GM19324 (cell line): Measurements from ENCODE around the gene ATP6V0B.
A peak's percentile ranks its signal among the peaks of the same experiment; 100 is the strongest.

ENCODE experiments used
- ATAC-seq: cut with Tn5 transposase; IDR thresholded peaks from one replicate; pipeline ENCODE4 v1.9.1; 2021; ENCODE audit warnings: mild to moderate bottlenecking, moderate library complexity; ENCODE audit not compliant: unreplicated experiment, low FRiP score

The ATP6V0B gene

DNA sequence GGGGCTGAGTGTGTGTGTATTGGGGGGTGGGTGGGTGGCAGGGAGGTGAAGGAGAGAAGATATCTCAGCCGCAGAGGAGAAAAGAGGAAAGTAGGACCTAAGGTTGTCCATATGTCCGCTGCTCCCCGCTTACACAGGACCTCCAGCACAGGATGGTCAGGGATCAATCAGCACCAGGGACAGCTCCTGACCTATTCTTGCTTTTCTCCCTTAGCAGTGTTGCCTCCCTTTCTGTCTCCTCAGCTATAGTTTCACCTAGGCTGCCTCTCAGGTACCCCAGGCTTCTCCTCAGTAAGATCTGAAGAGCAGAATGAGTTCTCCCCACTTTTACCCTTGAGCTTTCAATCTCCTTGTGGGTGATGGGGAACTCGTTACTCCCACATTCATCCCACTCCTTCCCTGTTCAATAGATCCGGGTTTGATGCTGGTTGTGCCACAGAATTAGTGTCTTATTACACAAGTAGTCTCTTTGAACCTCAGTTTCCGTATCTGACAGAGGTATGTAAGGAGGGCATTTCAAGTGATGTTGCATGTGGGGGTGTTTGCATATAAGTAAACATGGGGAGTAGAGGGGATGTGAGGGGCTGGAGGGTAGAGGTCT, 6.3 kb upstream of the ATP6V0B start:
- ATAC-seq = no peak

DNA sequence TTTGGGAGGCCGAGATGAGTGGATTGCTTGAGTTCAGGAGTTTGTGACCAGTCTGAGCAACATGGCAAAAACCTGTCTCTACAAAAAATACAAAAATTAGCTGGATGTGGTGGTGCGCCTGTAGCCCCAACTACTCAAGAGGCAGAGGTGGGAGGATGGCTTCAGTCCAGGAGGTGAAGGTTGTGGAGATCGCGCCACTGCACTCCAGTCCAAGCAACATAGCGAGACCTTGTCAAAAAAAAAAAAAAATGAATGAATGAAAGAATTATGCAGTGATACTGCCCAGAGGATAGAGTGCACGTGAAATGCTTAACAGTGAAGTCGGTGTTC, 5.4 kb upstream of the ATP6V0B start:
- no peak for ATAC-seq

DNA sequence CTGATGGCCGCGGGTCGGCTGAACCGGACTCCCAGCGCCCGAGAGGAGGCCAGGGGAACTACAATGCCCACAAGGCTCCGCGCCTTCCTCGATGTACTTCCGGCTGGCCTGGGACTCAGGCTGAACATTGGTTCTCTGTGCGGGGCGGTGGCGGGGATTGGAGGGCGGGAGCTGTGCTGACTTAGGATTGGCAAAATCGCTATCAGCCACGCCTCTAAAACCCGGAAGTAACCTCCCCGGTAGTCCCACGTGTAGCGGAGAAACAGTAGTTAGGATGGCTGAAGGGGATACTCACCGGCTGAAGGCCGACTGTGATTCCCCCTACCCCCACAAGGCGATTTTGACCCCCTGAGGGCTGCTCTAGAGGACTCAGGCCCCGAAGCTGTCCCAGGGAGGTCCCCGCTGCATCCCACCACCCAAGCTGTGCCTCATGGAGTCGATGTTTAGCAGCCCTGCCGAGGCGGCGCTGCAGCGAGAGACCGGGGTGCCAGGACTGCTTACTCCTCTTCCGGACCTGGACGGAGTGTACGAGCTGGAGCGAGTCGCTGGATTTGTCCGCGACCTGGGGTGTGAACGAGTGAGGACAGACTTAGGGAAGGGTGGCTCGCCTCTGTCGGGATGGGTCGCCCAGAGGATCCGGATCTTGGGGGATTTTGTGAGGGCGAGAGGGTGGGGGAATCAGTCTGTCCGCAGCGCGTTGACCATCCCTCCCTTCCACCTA, 4.9 kb upstream of the ATP6V0B start, which contains the start of gene DPH2:
Gene DPH2, plus strand, starts transcription at position 265 of the 721 bp plus-strand sequence. Its CDS starts 166 bp downstream, at position 431.
- peak; percentile 71 for ATAC-seq

DNA sequence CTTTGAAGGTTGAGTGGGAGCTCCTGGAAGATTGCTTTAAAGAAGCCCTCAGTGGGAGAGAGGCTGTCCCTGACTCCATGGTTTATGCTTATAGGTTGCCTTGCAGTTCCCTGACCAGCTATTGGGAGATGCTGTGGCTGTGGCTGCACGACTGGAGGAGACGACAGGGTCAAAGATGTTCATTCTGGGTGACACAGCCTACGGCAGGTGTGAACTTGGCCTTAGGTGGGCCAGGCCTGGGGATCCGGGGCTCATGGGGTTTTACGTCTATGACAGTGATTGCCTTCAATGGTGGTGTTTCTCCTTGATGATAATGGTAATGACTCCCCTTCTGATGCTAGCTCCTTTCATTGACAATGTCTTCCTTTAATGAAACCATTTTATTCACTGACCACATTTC, 4.3 kb upstream of the ATP6V0B start:
- ATAC-seq = no peak

DNA sequence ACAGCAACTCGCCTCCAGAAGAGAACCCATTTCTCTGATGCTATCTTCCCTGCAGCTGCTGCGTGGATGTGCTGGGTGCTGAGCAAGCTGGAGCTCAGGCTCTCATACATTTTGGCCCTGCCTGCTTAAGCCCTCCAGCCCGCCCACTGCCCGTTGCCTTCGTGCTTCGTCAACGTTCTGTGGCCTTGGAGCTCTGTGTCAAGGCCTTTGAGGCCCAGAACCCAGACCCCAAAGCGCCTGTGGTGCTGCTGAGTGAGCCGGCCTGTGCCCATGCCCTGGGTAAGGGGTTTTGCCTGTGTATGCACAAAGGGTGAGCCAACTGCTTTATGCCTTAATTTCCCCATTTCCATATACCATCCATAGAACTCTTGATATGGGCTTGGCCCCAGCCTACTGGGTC, 3.8 kb upstream of the ATP6V0B start:
- ATAC-seq = no peak

DNA sequence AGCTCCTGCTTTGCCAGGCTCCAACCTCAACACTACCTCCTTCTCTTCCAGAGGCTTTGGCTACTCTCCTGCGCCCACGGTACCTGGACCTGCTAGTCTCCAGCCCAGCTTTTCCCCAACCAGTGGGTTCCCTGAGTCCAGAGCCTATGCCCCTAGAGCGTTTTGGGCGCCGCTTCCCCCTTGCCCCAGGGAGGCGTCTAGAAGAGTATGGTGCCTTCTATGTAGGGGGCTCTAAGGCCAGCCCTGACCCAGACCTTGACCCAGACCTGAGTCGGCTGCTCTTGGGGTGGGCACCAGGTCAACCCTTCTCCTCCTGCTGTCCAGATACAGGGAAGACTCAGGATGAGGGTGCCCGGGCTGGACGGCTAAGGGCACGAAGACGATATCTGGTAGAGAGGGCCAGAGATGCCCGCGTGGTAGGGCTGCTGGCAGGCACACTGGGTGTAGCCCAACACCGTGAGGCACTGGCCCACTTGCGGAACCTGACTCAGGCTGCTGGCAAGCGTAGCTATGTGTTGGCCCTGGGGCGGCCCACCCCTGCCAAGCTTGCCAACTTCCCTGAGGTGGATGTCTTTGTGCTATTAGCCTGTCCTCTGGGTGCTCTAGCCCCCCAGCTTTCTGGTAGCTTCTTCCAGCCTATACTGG, 3.3 kb upstream of the ATP6V0B start:
- ATAC-seq = no peak

DNA sequence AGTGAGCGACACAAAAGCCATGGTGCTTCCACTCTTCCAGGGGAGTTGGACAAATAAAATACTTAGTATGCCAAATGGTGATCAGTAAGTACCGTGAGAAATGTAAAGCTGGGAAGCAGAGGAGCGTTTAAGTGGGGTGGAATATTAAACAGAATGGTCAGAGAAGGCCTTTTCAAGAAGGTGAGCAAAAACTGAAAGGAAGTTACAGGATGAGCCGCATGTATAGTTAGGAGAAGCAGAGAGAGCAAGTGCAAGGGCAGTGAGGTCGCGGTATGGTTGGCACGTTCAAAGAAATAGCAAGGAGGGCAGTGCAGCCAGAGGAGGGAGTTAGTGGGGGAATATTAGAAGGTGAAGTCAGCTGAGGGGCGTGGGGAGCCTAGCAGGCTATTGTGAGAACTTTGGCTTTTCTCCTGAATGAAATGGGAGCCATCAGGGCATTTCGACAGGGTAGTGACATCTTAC, 748 bp upstream of the ATP6V0B start:
- no peak for ATAC-seq

DNA sequence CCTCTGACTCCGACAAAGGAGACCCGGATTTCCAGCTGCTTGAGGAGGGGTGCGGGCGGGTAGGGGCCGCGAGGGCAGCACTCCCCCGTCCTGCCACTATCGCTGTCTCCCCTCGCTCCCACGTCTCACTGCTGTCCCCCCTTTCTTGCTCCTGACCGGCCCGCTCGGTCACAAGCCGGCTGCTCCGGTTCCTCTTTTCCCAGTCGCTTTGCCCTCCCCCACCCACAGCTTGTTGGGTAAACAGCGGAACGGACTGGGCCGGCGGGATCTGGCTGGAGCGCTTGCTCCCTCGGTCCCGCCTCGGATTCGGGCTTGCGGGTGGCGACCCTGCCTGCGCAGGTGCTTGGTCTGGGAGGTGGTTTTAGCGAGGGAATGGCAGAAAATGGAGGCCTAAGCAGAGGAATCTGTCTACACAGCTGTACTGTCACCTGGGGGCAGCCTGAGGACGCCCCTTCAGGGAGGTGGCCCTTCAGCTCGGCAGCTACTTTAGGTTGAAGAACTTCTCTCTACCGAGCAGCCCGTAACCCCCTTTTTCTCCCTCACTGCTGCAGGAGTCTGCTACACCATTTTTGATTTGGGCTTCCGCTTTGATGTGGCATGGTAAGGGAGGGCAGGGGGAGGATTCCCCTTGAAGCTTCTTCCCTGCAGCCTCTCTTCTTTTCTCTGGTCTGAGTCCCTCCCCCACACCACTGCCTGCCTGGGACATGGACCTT, 645 bp downstream of the ATP6V0B start:
- no peak for ATAC-seq

DNA sequence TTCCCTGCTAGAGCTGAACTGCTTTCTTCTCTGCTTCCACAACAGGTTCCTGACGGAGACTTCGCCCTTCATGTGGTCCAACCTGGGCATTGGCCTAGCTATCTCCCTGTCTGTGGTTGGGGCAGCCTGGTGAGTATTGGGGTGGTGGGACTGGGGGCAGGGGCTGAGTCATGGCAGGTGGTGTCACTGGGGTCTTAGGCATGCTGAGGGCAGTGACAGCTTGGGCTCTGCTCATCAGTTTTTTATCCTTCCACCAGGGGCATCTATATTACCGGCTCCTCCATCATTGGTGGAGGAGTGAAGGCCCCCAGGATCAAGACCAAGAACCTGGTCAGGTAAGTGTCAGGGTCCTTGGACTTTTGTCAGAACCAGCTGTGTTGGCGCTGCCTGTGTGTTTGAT, 1.3 kb downstream of the ATP6V0B start:
- no peak for ATAC-seq

DNA sequence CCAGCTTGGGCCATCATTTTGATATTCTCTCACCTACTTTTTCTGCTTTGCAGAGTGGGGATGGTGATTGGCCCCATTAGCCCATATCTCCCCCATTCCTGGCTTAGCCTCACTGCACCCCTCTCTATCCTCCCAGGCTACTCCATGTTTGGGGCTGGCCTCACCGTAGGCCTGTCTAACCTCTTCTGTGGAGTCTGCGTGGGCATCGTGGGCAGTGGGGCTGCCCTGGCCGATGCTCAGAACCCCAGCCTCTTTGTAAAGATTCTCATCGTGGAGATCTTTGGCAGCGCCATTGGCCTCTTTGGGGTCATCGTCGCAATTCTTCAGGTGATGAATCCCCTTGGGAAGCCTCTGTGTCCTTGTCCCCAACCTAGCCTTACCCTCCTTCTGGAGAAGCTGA, 2.1 kb downstream of the ATP6V0B start:
- ATAC-seq = no peak

DNA sequence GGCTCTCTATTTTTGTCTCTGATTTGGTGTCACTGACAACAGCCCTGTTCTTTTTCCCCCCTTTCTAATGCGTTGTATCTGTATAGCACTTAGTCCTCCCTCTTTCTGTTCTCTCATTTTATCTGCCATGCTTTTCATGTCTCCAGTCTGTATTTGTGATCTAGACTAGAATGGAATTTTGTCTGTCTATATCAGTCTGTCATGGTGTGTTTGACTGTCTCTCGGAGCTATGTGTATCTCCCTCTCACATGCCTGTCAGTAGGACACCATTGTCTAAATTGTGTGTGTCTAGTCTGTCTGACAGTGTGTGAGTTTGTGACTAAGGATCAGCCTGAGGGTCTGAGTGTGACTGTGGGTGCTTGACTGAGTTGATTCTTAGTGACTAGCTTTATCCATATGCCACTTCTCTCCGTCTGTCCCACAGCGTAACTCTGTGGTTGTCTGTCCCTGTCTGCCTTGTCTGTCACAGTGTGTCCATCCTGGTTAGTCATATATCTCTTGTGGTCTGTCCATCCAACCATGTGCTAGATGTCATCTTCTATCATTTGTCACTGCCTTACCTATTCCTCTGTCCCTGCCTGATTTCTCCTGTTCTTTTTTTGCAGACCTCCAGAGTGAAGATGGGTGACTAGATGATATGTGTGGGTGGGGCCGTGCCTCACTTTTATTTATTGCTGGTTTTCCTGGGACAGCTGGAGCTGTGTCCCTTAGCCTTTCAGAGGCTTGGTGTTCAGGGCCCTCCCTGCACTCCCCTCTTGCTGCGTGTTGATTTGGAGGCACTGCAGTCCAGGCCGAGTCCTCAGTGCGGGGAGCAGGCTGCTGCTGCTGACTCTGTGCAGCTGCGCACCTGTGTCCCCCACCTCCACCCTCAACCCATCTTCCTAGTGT, 2.9 kb downstream of the ATP6V0B start:
- ATAC-seq = no peak

DNA sequence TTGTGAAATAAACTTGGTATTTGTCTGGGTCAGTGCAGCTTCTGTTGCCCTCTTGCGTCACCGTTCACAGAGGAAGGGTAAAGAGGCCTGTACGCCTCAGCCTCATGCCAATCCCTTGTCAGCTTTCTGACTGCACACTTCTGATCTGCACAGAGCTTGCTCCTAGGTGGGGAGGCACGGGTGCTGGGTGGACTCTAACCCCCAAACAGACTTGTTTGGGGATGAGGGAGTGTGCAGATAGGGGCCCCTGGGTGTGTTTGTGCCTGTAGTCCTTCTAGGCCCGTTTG, 3.4 kb downstream of the ATP6V0B start:
- ATAC-seq = no peak

DNA sequence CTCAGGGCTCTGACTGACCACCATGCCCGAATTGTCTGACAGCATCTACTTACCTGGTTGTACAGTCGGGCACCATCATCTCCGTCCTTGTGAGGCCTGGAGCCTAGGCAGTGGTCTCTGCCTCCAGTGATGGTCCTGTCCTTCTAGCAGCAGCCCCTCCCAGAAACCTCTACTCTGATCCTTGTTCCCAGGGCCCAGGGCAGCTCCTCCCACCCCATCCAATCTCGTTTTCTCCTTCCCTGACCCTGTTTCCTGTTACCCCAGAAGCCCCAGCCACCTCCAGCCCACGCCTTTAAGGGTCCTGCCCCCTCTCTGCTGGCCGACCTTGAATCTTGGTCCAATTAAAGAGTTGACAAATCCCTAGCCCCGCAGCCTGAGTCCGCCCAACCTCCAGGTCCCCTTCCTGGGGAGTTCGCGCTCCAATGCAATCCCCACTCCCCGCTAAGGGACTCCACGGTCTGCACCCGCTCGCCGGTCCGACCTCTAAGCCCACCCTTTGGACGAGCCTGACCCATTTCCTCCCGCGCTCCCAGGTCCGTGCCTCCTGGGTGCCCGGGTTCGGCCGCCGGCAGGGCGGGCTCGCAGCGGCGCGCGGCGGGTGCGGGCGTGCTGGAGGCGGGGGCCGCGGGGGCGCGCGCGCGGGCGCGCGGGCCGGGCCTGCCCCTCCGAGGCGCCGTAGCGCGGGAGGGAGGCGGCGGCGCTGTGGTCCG, 3.9 kb downstream of the ATP6V0B start, which contains the start of gene B4GALT2:
Gene B4GALT2, plus strand, starts transcription at position 660 of the 710 bp plus-strand sequence. CDS start 1,951 bp downstream, outside the sequence.
- ATAC-seq = no peak

DNA sequence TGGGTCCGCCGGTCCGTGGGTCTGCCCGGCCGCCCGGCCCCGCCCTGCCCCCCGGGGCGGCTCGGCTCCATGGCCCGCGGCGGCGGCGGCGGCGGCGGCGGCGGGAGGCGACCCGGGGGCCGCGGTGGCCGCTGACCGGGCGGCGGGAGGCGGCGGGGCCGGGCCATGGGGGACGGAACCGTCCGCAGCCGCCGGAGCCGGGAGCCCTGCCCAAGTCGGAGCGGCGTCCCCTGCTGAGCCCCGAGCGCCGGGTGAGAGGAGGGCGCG, 4.4 kb downstream of the ATP6V0B start:
- no peak for ATAC-seq

DNA sequence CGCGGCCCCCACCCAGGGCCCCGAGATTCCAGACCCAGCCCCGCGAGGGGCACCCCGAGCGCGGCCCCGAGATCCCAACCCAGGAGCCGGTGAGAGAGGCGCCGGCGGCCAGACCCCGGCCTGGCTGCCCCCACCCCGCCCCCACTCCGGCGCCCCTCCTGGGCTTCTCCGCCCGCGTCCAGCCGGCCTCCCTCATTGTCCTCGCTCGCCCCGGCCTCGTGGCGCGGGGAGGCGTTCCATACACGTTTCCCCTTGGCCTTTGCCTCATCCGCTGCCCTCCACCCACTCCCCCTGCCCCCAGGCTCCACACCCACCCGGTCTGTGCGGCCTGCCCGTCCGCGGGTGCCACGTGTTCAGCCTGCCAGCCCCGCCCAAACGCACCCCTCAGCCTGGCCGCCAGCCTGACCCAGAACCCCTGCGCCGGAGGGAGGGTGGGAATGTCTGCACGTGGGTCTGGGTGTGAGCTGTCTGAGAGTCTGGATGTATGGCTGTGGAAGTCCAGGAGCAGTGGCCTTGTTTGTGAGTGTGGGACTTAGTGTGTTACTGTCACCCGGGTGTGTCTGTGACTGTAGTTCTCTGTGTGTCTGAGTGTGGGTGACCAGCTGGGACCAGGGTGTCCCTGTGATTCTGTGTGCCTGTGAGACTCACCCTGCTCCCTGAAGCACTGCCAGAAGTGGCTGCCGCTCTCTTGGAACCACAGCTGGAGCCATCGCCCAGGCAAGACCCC, 4.9 kb downstream of the ATP6V0B start:
- ATAC-seq = no peak

DNA sequence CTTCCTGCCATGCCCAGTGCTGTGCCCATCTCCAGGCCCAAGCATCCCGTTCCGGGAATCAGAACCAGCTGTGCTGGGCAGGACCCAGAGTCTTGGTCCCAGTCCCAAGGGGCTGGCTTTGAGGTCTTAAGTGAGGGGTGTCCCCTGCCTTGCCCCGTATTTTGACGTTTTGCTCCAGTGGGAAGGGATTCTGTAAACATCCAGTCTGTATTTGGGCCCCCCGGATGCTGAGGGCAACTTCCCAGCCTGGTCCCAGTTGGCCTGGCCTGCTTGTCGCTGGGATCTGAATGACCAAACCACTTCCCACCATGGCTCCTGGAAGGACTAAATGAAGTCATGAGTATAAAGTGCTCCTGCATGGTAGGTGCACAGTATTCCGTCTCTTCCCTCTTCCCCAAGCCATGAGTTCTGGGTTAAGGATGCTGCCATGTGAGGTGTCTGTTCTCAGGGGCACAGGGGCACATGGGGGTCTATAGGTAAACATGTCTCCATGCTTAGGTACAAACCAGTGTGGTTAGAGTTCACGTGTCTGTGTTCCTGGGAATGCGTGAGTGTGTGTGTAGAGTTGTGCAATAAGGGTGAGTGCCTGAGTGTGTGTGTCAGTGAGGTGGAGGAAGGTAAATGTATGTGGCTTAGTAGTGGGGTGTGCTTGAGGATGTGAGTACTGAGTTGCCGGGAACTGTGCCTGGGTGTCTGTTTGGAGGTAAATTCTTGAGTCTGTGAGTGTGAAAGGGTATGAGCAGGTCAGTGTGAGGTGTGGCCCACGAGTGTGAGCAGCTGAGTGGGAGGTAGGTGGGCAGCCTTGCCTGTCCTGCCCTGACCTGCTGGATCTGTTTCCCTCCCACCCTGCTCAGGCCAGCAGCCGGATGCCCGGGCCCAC, 5.7 kb downstream of the ATP6V0B start:
- no peak for ATAC-seq

DNA sequence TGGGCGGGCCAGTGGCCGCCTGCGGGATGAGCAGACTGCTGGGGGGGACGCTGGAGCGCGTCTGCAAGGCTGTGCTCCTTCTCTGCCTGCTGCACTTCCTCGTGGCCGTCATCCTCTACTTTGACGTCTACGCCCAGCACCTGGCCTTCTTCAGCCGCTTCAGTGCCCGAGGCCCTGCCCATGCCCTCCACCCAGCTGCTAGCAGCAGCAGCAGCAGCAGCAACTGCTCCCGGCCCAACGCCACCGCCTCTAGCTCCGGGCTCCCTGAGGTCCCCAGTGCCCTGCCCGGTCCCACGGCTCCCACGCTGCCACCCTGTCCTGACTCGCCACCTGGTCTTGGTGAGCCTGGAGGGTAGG, 6.4 kb downstream of the ATP6V0B start:
- no peak for ATAC-seq

DNA sequence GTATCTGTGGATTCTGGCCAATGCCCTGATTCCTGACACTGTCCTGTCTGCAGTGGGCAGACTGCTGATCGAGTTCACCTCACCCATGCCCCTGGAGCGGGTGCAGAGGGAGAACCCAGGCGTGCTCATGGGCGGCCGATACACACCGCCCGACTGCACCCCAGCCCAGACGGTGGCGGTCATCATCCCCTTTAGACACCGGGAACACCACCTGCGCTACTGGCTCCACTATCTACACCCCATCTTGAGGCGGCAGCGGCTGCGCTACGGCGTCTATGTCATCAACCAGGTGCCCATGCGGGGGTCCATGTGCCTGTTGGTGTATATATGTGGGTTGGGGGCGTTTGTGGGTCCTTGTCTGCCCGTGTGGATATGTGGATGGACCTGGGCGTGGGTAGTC, 6.9 kb downstream of the ATP6V0B start:
- no peak for ATAC-seq

DNA sequence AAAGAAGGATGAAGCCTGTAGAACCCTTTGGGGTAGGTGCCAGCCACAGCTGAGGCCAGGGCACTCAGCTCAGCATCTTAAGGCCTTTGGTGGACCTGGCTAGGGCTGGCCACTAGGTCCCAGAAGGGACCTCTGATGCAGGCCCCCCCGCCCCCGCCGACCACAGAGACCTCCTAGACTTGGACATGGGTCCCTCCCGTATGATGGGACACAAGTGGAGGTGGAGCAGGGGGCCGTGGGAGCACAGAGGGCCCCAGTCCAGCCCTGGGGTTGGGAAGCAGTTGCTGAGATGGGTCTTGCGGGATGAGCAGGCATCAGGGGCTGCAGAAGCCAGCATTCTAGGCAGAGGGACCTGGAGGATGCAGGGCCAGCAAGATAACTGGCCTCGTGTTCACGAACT, 7.5 kb downstream of the ATP6V0B start:
- no peak for ATAC-seq
